OCI-LY3 (cell line): ENCODE data around the gene SMIM41.
"Not testable (repeated sequence)": the region's sequence is repeated elsewhere in the genome, so short reads cannot be mapped to it uniquely, and the experiment has no call there.

ENCODE experiments used
- H2AFZ ChIP-seq: fragments of 200-600, 300-600 bp; shearing (Covaris generic); 2 replicates; pipeline ENCODE4 v1.6.0; 2014; ENCODE audit warnings: antibody characterized with exemption, low read depth, low read length
- H3K27ac ChIP-seq: fragments of 200-600, 300-600 bp; sonication (generic); 2 replicates; pipeline ENCODE4 v1.5.1; 2014; ENCODE audit warnings: mild to moderate bottlenecking, low read length, moderate library complexity, mixed read lengths
- H3K27me3 ChIP-seq: fragments of 200-600, 300-600 bp; sonication (generic); 2 replicates; pipeline ENCODE4 v1.6.1; 2014; ENCODE audit warnings: low read depth, low read length, mixed read lengths
- H3K36me3 ChIP-seq: fragments of 200-600, 300-600 bp; sonication (generic); replicated peaks from 2 replicates; pipeline ENCODE3; 2014; ENCODE audit warnings: low read depth, low read length, mixed read lengths
- H3K4me1 ChIP-seq: fragments of 300-600, 200-600 bp; sonication (generic); 2 replicates; pipeline ENCODE4 v1.6.1; 2014; ENCODE audit warnings: low read length, mixed read lengths
- H3K4me2 ChIP-seq: fragments of 200-600, 300-600 bp; sonication (generic); 2 replicates; pipeline ENCODE4 v1.6.1; 2014; ENCODE audit warnings: low read length, mixed read lengths
- H3K4me3 ChIP-seq: fragments of 300-600, 200-600 bp; sonication (generic); 2 replicates; pipeline ENCODE4 v1.5.1; 2014; ENCODE audit warnings: antibody characterized with exemption, mild to moderate bottlenecking, low read length, moderate library complexity
- H3K79me2 ChIP-seq: fragments of 300-600, 200-600 bp; shearing (Covaris generic); 2 replicates; pipeline ENCODE4 v1.6.1; 2014; ENCODE audit warnings: mild to moderate bottlenecking, low read length, mixed read lengths
- H3K9ac ChIP-seq: fragments of 300-600, 200-600 bp; shearing (Covaris generic); 2 replicates; pipeline ENCODE4 v1.6.0; 2014; ENCODE audit warnings: mild to moderate bottlenecking, low read length, moderate library complexity
- H3K9me3 ChIP-seq: fragments of 200-600, 300-600 bp; shearing (Covaris generic); 2 replicates; pipeline ENCODE4 v1.6.1; 2014; ENCODE audit warnings: low read length, mixed read lengths; ENCODE audit not compliant: insufficient read depth
- H4K20me1 ChIP-seq: fragments of 200-600, 300-600 bp; sonication (generic); 2 replicates; pipeline ENCODE4 v1.6.1; 2016; ENCODE audit warnings: low read length, mixed read lengths; ENCODE audit not compliant: insufficient read depth
- EZH2phosphoT487 ChIP-seq: fragments of 200-600 bp; shearing (Covaris generic); IDR thresholded peaks from 2 replicates; pipeline ENCODE4 v1.6.1; 2018; ENCODE audit warnings: antibody characterized with exemption, mixed run types, low read depth
- TF ChIP-seq, protein P1 (sequence below): fragments of 200-600, 300-600 bp; sonication (generic); IDR thresholded peaks from 2 replicates; pipeline ENCODE4 v1.5.1; 2014; ENCODE audit warnings: antibody characterized with exemption, low read length, low read depth

The SMIM41 gene

DNA sequence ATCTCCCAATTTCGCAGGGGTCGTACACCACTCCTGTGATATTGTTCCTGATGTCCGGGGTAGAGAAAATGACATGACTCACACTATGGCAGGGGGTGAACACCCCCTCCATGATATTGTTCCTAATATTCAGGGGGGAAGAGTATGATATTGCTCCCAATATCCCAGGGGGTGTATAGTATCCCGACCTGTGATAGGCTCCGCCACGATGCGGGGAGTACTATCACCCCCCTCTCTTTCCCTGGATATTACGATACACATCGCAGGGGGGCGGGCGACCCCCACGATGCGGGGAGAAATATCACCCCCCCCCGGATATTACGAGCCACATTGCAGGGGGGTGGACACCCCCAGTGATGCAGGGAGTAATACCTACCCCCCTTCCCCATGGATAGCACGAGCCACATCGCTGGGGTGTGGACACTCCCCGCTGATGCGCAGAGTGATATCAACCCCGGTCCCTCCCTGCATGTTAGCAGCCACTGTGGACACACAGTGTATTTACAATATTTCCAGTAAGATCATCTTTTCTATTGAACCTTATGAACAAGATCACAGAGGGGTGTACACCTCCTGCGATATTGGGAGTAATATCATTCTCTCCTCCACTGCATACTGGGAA is 17.7 kb downstream of the SMIM41 start:
- Histone ChIP-seq H3K79me2 (no peaks in the 10 kb centered on the region), H3K9me3 (no peaks in the 10 kb centered on the region), H3K9ac (no peak overlapping the region), H3K4me1 (no peaks in the 10 kb centered on the region), H3K27me3 (peaks cover 2% of the 10 kb centered on the region; the same call in 1 of the 2 replicates), H2AFZ (no peak overlapping the region), H3K4me3 (no peak overlapping the region), H3K36me3 (no peaks in the 10 kb centered on the region), H3K4me2 (no peak overlapping the region), H3K27ac (no peak overlapping the region), H4K20me1 (no peaks in the 10 kb centered on the region)
- TF ChIP-seq, protein P1, sequence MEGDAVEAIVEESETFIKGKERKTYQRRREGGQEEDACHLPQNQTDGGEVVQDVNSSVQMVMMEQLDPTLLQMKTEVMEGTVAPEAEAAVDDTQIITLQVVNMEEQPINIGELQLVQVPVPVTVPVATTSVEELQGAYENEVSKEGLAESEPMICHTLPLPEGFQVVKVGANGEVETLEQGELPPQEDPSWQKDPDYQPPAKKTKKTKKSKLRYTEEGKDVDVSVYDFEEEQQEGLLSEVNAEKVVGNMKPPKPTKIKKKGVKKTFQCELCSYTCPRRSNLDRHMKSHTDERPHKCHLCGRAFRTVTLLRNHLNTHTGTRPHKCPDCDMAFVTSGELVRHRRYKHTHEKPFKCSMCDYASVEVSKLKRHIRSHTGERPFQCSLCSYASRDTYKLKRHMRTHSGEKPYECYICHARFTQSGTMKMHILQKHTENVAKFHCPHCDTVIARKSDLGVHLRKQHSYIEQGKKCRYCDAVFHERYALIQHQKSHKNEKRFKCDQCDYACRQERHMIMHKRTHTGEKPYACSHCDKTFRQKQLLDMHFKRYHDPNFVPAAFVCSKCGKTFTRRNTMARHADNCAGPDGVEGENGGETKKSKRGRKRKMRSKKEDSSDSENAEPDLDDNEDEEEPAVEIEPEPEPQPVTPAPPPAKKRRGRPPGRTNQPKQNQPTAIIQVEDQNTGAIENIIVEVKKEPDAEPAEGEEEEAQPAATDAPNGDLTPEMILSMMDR: no peak
- no peak for TF ChIP-seq EZH2phosphoT487

DNA sequence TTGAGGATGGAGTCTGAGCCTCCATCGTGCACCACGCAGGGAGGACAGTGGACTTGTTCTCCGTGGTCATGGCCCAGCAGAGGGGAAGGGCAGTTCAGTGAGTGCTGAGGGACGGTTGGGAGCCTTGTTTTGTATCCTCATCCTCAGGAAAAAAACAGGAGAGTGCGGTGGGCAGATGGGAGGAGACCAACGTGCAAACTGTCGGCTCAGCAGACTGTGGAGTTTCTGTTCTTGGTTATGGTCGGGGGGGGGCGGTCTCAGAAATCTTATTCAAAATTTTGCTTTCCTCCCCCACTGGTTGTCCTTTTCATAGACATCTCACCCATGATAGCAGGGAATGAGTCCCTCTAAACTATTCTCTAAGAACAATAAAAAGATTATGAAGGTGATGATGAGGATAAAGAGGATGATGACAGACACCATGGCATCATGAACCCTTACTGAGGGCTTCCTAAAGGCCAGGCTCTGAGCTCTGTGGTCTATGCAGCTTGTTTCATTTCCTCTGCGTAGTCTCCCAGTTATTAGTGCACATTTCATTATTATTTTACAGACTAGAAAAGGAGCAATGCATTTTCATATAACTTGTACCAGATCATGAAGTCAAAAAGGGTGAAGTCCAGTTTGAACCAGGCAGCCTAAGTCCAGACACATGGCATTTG is 25.1 kb downstream of the SMIM41 start:
- H3K27me3 ChIP-seq, H3K36me3 ChIP-seq, H3K9me3 ChIP-seq, H3K79me2 ChIP-seq, H2AFZ ChIP-seq, H4K20me1 ChIP-seq: not testable (repeated sequence)
- peak overlapping the region; percentile 72 for H3K4me3 ChIP-seq
- peak overlapping the region; percentile 83 for H3K27ac ChIP-seq
- peak overlapping the region; percentile 93 for H3K4me2 ChIP-seq
- H3K4me1 ChIP-seq: peaks cover 21% of the 10 kb centered on the region
- peak overlapping the region; percentile 55; the same call in 1 of the 2 replicates for H3K9ac ChIP-seq

DNA sequence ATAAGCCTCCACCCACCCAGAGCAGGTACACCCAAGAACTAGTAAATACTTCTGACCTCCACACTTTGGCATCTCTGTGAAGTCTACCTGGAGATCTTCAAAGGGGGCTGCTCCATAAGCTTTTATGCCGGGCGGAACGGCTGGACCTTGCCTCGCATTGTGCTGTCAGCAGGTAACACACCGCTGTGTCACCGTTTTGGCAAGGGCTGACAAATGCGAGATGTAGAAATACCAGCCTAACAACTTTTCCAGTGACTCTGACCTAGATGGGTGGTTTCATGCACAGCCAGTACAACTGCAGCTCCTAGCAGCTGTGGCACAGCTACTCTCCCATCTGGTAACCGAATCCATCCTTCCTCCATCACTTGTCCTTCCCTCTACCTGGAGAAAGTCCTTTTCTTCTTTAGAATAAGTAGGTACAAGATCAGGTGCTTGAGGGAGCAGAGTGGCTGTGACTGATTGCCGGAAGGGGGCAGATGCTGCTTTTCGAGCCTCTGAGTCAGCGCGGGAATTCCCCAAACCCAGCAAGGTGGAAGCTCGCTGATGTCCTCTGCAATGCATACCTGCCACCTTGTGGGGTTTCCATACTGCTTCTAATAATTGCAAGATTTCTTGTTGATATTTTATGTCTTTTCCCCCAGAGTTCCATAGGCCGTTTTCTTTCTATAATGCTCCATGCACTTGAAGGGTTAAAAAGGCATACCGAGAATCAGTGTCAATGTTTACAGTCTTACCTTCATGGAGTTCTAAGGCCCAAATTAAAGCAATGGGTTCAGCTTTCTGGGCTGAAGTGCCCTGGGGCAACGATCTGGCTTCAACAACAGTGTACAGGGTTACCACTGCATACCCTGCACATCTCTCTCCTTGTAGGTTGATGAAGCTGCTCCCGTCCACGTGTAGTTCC is 37.0 kb downstream of the SMIM41 start:
- H2AFZ ChIP-seq, H3K36me3 ChIP-seq, H4K20me1 ChIP-seq, H3K79me2 ChIP-seq, H3K9me3 ChIP-seq, H3K27me3 ChIP-seq: not testable (repeated sequence)
- peak overlapping the region; percentile 35; the same call in 1 of the 2 replicates for H3K4me3 ChIP-seq
- peaks cover 53% of the 10 kb centered on the region for H3K4me1 ChIP-seq
- H3K4me2 ChIP-seq: peak overlapping the region; percentile 50
- TF ChIP-seq, protein P1: peak; percentile 48
- H3K9ac ChIP-seq: peak overlapping the region; percentile 26; the same call in 1 of the 2 replicates
- peak overlapping the region; percentile 49 for H3K27ac ChIP-seq

DNA sequence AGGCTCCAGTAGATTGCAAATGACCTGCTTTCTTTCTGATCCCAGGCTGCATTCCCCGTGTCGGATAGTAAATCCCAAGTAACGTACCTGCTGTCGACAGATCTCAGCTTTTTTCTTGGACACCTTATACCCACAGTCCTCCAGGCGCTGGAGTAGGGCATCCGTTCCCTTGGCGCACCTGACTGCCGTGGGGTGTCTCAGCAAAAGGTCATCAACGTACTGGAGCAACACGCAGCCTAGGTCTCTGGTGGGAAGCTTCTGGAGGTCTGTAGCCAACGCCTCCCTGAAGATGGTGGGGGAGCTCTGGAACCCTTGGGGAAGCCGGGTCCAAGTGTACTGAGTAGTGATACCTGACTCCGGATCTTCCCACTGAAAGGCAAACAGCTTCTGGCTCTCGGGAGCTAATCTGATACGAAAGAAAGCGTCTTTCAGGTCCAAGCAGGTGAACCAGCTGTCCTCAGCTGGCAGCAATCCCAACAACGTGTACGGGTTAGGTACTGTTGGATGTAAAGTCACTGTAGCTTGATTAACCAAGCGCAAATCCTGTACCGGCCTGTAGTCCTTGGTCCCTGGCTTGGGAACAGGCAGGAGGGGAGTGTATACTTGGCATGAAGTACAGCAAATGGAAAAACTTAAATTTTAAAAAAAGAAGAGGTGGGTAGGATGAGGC is 38.4 kb downstream of the SMIM41 start:
- Histone ChIP-seq H3K4me1 (peaks cover 67% of the 10 kb centered on the region), H3K4me2 (peak overlapping the region; percentile 70), H3K9ac (peak overlapping the region; percentile 35), H3K4me3 (peak overlapping the region; percentile 54), H3K27ac (peak overlapping the region; percentile 66)
- H3K27me3 ChIP-seq, H3K79me2 ChIP-seq, H4K20me1 ChIP-seq, H2AFZ ChIP-seq, H3K36me3 ChIP-seq, H3K9me3 ChIP-seq: not testable (repeated sequence)
